ENCODE results near the gene PAK1.
"Not testable (repeated sequence)": the region's sequence is repeated elsewhere in the genome, so short reads cannot be mapped to it uniquely, and the experiment has no call there.

PAK1 gene

GRCh38 chr11:77502346-77502905, 28.5 kb upstream of the PAK1 start:
- H3K9me3 Mint-ChIP-seq, result no peaks in the 10 kb centered on the region
- no peaks in the 10 kb centered on the region for H3K36me3 Mint-ChIP-seq
- DNase-seq, result no peak
- H3K4me3 Mint-ChIP-seq, result no peak overlapping the region
- peaks cover 41% of the 10 kb centered on the region for H3K27me3 Mint-ChIP-seq
- no peaks in the 10 kb centered on the region for H3K4me1 Mint-ChIP-seq
- H3K27ac Mint-ChIP-seq, result no peak overlapping the region
- CTCF ChIA-PET, result no interaction called here

- Mint-ChIP-seq H3K36me3 (no peaks in the 10 kb centered on the region), H3K27ac (no peak overlapping the region), H3K9me3 (no peaks in the 10 kb centered on the region), H3K4me1 (no peaks in the 10 kb centered on the region), H3K4me3 (no peak overlapping the region), H3K27me3 (peaks cover 39% of the 10 kb centered on the region)
- CTCF ChIA-PET, result no interaction called here
- DNase-seq, result no peak
Measured at GRCh38 chr11:77501758-77502157, 27.9 kb upstream of the PAK1 start.

- Mint-ChIP-seq H3K36me3 (no peaks in the 10 kb centered on the region), H3K9me3 (no peaks in the 10 kb centered on the region), H3K27ac (no peak overlapping the region), H3K27me3 (peaks cover 30% of the 10 kb centered on the region), H3K4me1 (no peaks in the 10 kb centered on the region), H3K4me3 (no peak overlapping the region)
- DNase-seq, result no peak
- CTCF ChIA-PET, result no interaction called here
Measured at GRCh38 chr11:77497368-77497767, 23.5 kb upstream of the PAK1 start.

GRCh38 chr11:77495526-77495925, 21.6 kb upstream of the PAK1 start:
- Mint-ChIP-seq H3K27ac (no peak overlapping the region), H3K27me3 (peaks cover 21% of the 10 kb centered on the region), H3K36me3 (no peaks in the 10 kb centered on the region), H3K9me3 (no peaks in the 10 kb centered on the region), H3K4me1 (no peaks in the 10 kb centered on the region), H3K4me3 (no peak overlapping the region)
- CTCF ChIA-PET, result no interaction called here
- no peak for DNase-seq

GRCh38 chr11:77490035-77490434, 16.1 kb upstream of the PAK1 start:
- CTCF ChIA-PET, H3K4me1 Mint-ChIP-seq, H3K36me3 Mint-ChIP-seq, DNase-seq, H3K9me3 Mint-ChIP-seq, H3K4me3 Mint-ChIP-seq, H3K27ac Mint-ChIP-seq: not testable (repeated sequence)
- peaks cover 25% of the 10 kb centered on the region for H3K27me3 Mint-ChIP-seq

GRCh38 chr11:77487790-77488189, 13.9 kb upstream of the PAK1 start:
- Mint-ChIP-seq H3K9me3 (no peaks in the 10 kb centered on the region), H3K27ac (no peak overlapping the region), H3K4me3 (no peak overlapping the region), H3K4me1 (no peaks in the 10 kb centered on the region), H3K27me3 (peaks cover 28% of the 10 kb centered on the region), H3K36me3 (no peaks in the 10 kb centered on the region)
- CTCF ChIA-PET, result no interaction called here
- DNase-seq, result no peak

GRCh38 chr11:77479746-77480352, 6.0 kb upstream of the PAK1 start:
- Mint-ChIP-seq H3K36me3 (no peaks in the 10 kb centered on the region), H3K9me3 (no peaks in the 10 kb centered on the region), H3K27me3 (peaks cover 21% of the 10 kb centered on the region), H3K27ac (no peak overlapping the region), H3K4me1 (peaks cover 3% of the 10 kb centered on the region), H3K4me3 (no peak overlapping the region)
- no peak for DNase-seq
- CTCF ChIA-PET, result interaction anchor here (1.4 kb wide), 1 partner anchor 31 kb away, joined by 3 read pairs; no protein-coding TSS in a partner anchor

GRCh38 chr11:77475206-77475605, 1.3 kb upstream of the PAK1 start:
- DNase-seq, result no peak
- CTCF ChIA-PET, result interaction anchor here (1.3 kb wide), 1 partner anchor 144 kb away, joined by 3 read pairs; no protein-coding TSS in a partner anchor
- no peak overlapping the region for H3K27ac Mint-ChIP-seq
- no peaks in the 10 kb centered on the region for H3K9me3 Mint-ChIP-seq
- peak overlapping the region; percentile 2 for H3K4me3 Mint-ChIP-seq
- peaks cover 37% of the 10 kb centered on the region for H3K27me3 Mint-ChIP-seq
- peaks cover 29% of the 10 kb centered on the region for H3K4me1 Mint-ChIP-seq
- H3K36me3 Mint-ChIP-seq, result no peaks in the 10 kb centered on the region

- DNase-seq, result no peak
- H3K4me3 Mint-ChIP-seq, result peak overlapping the region; percentile 80
- peaks cover 30% of the 10 kb centered on the region for H3K4me1 Mint-ChIP-seq
- CTCF ChIA-PET, result interaction anchor here (1.3 kb wide), 1 partner anchor 144 kb away, joined by 3 read pairs; no protein-coding TSS in a partner anchor
- H3K27me3 Mint-ChIP-seq, result peaks cover 37% of the 10 kb centered on the region
- no peaks in the 10 kb centered on the region for H3K36me3 Mint-ChIP-seq
- no peaks in the 10 kb centered on the region for H3K9me3 Mint-ChIP-seq
- H3K27ac Mint-ChIP-seq, result peak overlapping the region; percentile 86
Measured at GRCh38 chr11:77474684-77475060, 778 bp upstream of the PAK1 start.

GRCh38 chr11:77472991-77473800, 698 bp downstream of the PAK1 start:
- no peaks in the 10 kb centered on the region for H3K36me3 Mint-ChIP-seq
- peak; percentile 73 for DNase-seq
- CTCF ChIA-PET, result no interaction called here
- peaks cover 30% of the 10 kb centered on the region for H3K4me1 Mint-ChIP-seq
- H3K27me3 Mint-ChIP-seq, result peaks cover 37% of the 10 kb centered on the region
- peak overlapping the region; percentile 80 for H3K4me3 Mint-ChIP-seq
- no peaks in the 10 kb centered on the region for H3K9me3 Mint-ChIP-seq
- peak overlapping the region; percentile 46 for H3K27ac Mint-ChIP-seq

- Mint-ChIP-seq H3K9me3 (no peaks in the 10 kb centered on the region), H3K36me3 (no peaks in the 10 kb centered on the region), H3K27me3 (peaks cover 37% of the 10 kb centered on the region), H3K4me3 (no peak overlapping the region), H3K4me1 (peaks cover 30% of the 10 kb centered on the region), H3K27ac (no peak overlapping the region)
- CTCF ChIA-PET, result interaction anchor here (1.0 to 2.8 kb wide), 7 partner anchors 11 to 77 kb away, joined by 3 to 11 read pairs (median 6); no protein-coding TSS in a partner anchor
- peak; percentile 38 for DNase-seq
Measured at GRCh38 chr11:77471558-77472193, 2.2 kb downstream of the PAK1 start.

- CTCF ChIA-PET, result interaction anchor here (1.0 to 2.8 kb wide), 7 partner anchors 10 to 344 kb away, joined by 3 to 11 read pairs (median 6); no protein-coding TSS in a partner anchor
- Mint-ChIP-seq H3K27ac (no peak overlapping the region), H3K4me3 (no peak overlapping the region), H3K36me3 (no peaks in the 10 kb centered on the region), H3K4me1 (peaks cover 30% of the 10 kb centered on the region), H3K27me3 (peaks cover 32% of the 10 kb centered on the region), H3K9me3 (no peaks in the 10 kb centered on the region)
- no peak for DNase-seq
Measured at GRCh38 chr11:77470971-77471370, 2.9 kb downstream of the PAK1 start.

- CTCF ChIA-PET, result interaction anchor here (0.6 to 2.8 kb wide), 6 partner anchors 14 to 343 kb away, joined by 3 to 11 read pairs (median 7); no protein-coding TSS in a partner anchor
- Mint-ChIP-seq H3K9me3 (no peaks in the 10 kb centered on the region), H3K4me1 (peaks cover 30% of the 10 kb centered on the region), H3K4me3 (no peak overlapping the region), H3K27me3 (peaks cover 32% of the 10 kb centered on the region), H3K36me3 (no peaks in the 10 kb centered on the region), H3K27ac (no peak overlapping the region)
- no peak for DNase-seq
Measured at GRCh38 chr11:77470504-77470903, 3.4 kb downstream of the PAK1 start.

- DNase-seq, result no peak
- H3K9me3 Mint-ChIP-seq, result no peaks in the 10 kb centered on the region
Measured at GRCh38 chr11:77468527-77468926, 5.4 kb downstream of the PAK1 start.

More at GRCh38 chr11:77468527-77468926, 5.4 kb downstream of the PAK1 start:
- CTCF ChIA-PET, result no interaction called here
- Mint-ChIP-seq H3K27me3 (peaks cover 15% of the 10 kb centered on the region), H3K4me1 (peaks cover 21% of the 10 kb centered on the region), H3K27ac (no peak overlapping the region), H3K36me3 (no peaks in the 10 kb centered on the region), H3K4me3 (no peak overlapping the region)
